ENCODE measurements around the gene FJX1.

FJX1 gene

GRCh38 chr11:35617687-35618496, at the start of gene FJX1:
FJX1 (plus strand) TSS chr11:35618460; CDS start chr11:35618637, 177 bp downstream.
- DNase-seq = peak; percentile 93

- no peak for DNase-seq
Observed at GRCh38 chr11:35571696-35572095, 46.6 kb upstream of the FJX1 start.

GRCh38 chr11:35579557-35580396, 38.5 kb upstream of the FJX1 start:
- DNase-seq = no peak

GRCh38 chr11:35580397-35580781, 37.9 kb upstream of the FJX1 start:
- DNase-seq = no peak

GRCh38 chr11:35582033-35582432, 36.2 kb upstream of the FJX1 start:
- DNase-seq = peak; percentile 63

- DNase-seq = no peak
Observed at GRCh38 chr11:35583126-35583525, 35.1 kb upstream of the FJX1 start.

- DNase-seq = no peak
Observed at GRCh38 chr11:35583843-35584242, 34.4 kb upstream of the FJX1 start.

- no peak for DNase-seq
Observed at GRCh38 chr11:35584321-35584720, 33.9 kb upstream of the FJX1 start.

- DNase-seq = no peak
Observed at GRCh38 chr11:35585416-35585815, 32.8 kb upstream of the FJX1 start.

- no peak for DNase-seq
Observed at GRCh38 chr11:35586222-35586621, 32.0 kb upstream of the FJX1 start.

GRCh38 chr11:35587972-35588371, 30.3 kb upstream of the FJX1 start:
- DNase-seq = no peak

- DNase-seq = no peak
Observed at GRCh38 chr11:35588627-35589026, 29.6 kb upstream of the FJX1 start.

GRCh38 chr11:35589281-35589680, 29.0 kb upstream of the FJX1 start:
- no peak for DNase-seq

- DNase-seq = no peak
Observed at GRCh38 chr11:35590412-35590811, 27.8 kb upstream of the FJX1 start.

- DNase-seq = peak; percentile 92
Observed at GRCh38 chr11:35593143-35593542, 25.1 kb upstream of the FJX1 start.

GRCh38 chr11:35594680-35595079, 23.6 kb upstream of the FJX1 start:
- no peak for DNase-seq

GRCh38 chr11:35598254-35599125, 19.8 kb upstream of the FJX1 start:
- DNase-seq = no peak

GRCh38 chr11:35600331-35600838, 17.9 kb upstream of the FJX1 start:
- DNase-seq = no peak

- no peak for DNase-seq
Observed at GRCh38 chr11:35602160-35602793, 16.0 kb upstream of the FJX1 start.

GRCh38 chr11:35602979-35603378, 15.3 kb upstream of the FJX1 start:
- DNase-seq = no peak

GRCh38 chr11:35605706-35606105, 12.6 kb upstream of the FJX1 start:
- no peak for DNase-seq

GRCh38 chr11:35606206-35606605, 12.1 kb upstream of the FJX1 start:
- no peak for DNase-seq

All from islet precursor cell (in vitro differentiated cells).